IPS-15b (cell line): ENCODE data around the gene GNA12.
A peak's percentile ranks its signal among the peaks of the same experiment; 100 is the strongest.
"Not testable (repeated sequence)": the region's sequence is repeated elsewhere in the genome, so short reads cannot be mapped to it uniquely, and the experiment has no call there.

Experiments used
- H3K27me3 ChIP-seq: one replicate; pipeline ENCODE4 v1.6.1; 2013; ENCODE audit warnings: low read length; ENCODE audit not compliant: control insufficient read depth, insufficient read depth
- H3K36me3 ChIP-seq: one replicate; pipeline ENCODE4 v1.6.1; 2013; ENCODE audit warnings: low read length; ENCODE audit not compliant: control insufficient read depth, insufficient read depth
- H3K4me1 ChIP-seq: one replicate; pipeline ENCODE4 v1.6.1; 2013; ENCODE audit warnings: mild to moderate bottlenecking, low read length; ENCODE audit not compliant: control insufficient read depth, insufficient read depth
- H3K4me3 ChIP-seq: one replicate; pipeline ENCODE4 v1.5.1; 2013; ENCODE audit warnings: low read depth, low read length
- H3K9ac ChIP-seq: one replicate; pipeline ENCODE4 v1.6.1; 2013; ENCODE audit warnings: low read depth, mild to moderate bottlenecking, low read length
- H3K9me3 ChIP-seq: one replicate; pipeline ENCODE4 v1.6.1; 2013; ENCODE audit warnings: mild to moderate bottlenecking, low read length; ENCODE audit not compliant: control insufficient read depth, insufficient read depth

GNA12 gene

DNA sequence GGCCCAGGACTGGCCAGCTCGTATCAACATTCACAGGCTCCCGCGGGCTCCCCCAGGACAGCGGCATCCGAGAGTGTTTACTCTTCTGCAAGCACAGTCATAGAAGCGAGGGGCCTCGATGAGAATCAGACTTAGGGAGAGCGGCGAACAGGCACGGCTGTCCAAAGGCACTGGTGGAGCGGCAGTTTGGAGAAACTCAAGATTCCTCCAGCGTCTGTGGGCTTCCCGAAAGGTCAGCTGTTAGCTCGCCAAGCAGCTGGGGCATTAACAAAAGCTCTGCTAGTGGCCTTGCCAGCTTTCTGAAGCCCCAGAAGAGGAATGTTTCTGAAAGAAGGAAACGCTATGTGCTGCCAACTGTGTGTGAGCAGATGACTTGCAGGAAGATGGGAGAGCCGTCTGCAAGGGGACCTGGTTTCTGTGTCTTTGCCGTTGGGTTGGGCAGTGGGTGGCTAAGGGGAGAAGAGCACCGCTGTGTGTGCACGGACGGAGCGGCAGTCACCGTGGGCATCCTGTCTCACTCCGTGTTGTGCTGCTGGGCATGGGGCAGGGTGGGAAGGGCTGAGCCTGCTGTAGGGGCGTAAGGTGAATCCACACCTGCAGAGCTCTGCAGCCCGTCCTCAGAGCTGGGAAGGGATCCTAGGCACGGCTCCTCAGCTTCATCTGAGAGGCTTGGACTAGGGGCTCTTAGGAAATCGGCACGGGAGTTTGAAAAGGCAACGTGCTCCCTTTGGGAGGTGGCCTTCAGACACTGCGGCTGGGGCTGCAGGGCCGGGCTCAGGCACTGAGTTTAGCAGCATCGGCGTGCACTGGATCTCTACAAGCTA, 114.0 kb downstream of the GNA12 start:
- Histone ChIP-seq H3K9ac (peak overlapping the region; percentile 54), H3K36me3 (peaks cover 25% of the 10 kb centered on the region), H3K4me1 (no peaks in the 10 kb centered on the region), H3K4me3 (no peak overlapping the region), H3K9me3 (no peaks in the 10 kb centered on the region), H3K27me3 (no peaks in the 10 kb centered on the region)

DNA sequence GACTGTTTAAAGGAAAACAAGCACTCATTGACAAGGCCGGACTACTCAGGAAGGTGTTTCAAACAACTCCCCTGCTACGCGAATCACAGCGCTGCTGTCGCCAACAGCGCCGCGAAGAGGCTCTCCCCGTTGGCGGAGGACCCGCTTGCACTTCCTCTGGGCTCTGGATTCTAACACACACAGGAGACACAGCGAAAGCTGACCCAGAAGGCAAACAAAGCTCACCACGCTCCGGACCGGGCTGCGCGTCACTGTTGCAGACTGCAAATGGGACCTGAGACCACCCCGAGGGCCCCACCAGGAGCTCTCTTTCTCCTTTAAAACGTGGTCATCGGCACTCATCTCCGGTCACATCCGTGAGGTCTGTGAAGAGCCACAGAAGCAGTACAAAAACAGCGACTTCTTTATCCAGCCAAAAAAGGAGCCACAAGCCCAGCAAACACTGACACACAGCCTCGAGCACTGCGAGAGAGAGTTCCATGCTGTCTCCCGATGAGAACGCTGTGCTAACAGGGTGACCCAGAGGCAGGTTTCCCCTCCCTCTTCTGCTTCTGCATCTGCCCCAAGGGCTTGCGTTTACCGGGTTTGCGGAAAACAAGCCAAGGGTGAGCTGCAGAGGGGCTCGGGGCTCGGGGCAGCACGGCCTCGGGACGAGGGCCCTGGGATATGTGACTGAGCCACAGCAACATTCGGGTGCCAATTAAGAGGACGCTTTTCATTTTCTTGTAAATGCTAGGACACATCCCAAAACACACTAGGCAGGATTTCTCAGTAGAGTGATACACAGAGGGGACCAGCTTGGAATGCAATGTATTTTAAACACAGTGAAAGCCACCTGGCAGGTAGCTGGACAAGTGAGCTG, 114.8 kb downstream of the GNA12 start:
- Histone ChIP-seq H3K36me3 (peaks cover 25% of the 10 kb centered on the region), H3K4me1 (no peaks in the 10 kb centered on the region), H3K4me3 (no peak overlapping the region), H3K27me3 (no peaks in the 10 kb centered on the region), H3K9me3 (no peaks in the 10 kb centered on the region), H3K9ac (no peak overlapping the region)

DNA sequence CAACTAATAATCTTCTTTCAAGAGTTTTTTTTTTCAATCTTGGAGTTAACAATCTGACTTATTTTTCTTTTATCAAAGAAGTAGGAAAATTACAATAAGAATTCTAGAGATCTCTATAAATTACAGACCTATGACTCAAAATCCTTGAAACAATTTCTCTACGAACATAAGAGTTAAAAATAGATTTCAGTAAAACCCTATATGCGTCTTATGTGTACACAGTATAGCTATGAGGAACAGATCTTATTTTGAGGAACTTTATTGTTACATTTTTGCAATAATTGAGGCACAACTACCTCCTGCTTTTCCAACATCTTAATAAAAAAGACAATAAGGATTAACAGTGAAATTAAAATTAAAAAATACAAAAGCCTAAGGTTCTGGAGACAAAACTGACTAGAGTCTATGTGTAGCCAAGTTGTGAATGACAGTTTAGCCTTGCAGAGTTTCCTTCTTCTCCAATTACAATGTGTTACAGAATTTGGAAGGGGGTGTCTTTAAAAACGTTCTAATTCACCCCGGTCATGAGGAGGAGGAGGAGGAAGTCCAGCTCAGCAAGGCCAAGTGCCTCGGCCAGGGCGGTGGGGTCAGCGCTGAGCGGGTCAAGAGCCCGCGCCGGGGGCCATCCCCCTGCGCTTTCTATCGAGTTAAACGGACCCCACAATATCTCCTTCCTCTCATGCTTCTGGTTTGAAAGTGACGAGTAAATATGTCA, 115.6 kb downstream of the GNA12 start:
- Histone ChIP-seq H3K36me3 (peaks cover 25% of the 10 kb centered on the region), H3K4me3 (no peak overlapping the region), H3K27me3 (no peaks in the 10 kb centered on the region), H3K9ac (no peak overlapping the region), H3K4me1 (no peaks in the 10 kb centered on the region), H3K9me3 (no peaks in the 10 kb centered on the region)

GRCh38 chr7:2727206-2727605, 116.9 kb downstream of the GNA12 start:
- peaks cover 25% of the 10 kb centered on the region for H3K36me3 ChIP-seq
- H3K27me3 ChIP-seq, H3K4me3 ChIP-seq: not testable (repeated sequence)

GRCh38 chr7:2726316-2727018, 117.6 kb downstream of the GNA12 start:
- peaks cover 25% of the 10 kb centered on the region for H3K36me3 ChIP-seq
- no peaks in the 10 kb centered on the region for H3K4me1 ChIP-seq
- no peak overlapping the region for H3K9ac ChIP-seq
- H3K27me3 ChIP-seq = no peaks in the 10 kb centered on the region
- H3K4me3 ChIP-seq = no peak overlapping the region
- no peaks in the 10 kb centered on the region for H3K9me3 ChIP-seq

More at GRCh38 chr7:2727206-2727605, 116.9 kb downstream of the GNA12 start:
- not testable (repeated sequence) for H3K9me3 ChIP-seq, H3K4me1 ChIP-seq, H3K9ac ChIP-seq

GRCh38 chr7:2725178-2726105, 118.7 kb downstream of the GNA12 start:
- no peak overlapping the region for H3K9ac ChIP-seq
- H3K9me3 ChIP-seq = no peaks in the 10 kb centered on the region
- H3K36me3 ChIP-seq = peaks cover 20% of the 10 kb centered on the region
- no peaks in the 10 kb centered on the region for H3K27me3 ChIP-seq
- H3K4me1 ChIP-seq = no peaks in the 10 kb centered on the region
- no peak overlapping the region for H3K4me3 ChIP-seq

- Histone ChIP-seq H3K36me3 (peaks cover 16% of the 10 kb centered on the region), H3K4me3 (no peak overlapping the region), H3K9me3 (no peaks in the 10 kb centered on the region), H3K4me1 (no peaks in the 10 kb centered on the region), H3K27me3 (no peaks in the 10 kb centered on the region), H3K9ac (no peak overlapping the region)
Measured at GRCh38 chr7:2724453-2725177, 119.5 kb downstream of the GNA12 start.

DNA sequence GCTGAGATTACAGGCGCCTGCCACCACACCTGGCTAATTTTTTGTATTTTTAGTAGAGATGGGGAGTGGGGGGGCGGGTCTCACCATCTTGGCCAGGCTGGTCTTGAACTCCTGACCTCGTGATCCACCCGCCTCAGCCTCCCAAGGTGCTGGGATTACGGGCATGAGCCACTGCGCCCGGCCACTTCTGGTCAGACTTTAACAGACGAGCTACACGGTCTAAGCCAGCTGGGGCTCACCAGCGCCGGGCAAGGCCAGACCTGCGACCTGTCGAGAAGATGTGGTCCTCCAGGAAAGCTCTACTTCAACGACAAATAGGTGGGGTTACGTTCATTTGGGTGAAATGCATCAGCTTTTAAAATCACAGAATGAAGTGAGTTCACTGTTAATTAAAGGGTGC, 120.1 kb downstream of the GNA12 start:
- not testable (repeated sequence) for H3K27me3 ChIP-seq, H3K4me1 ChIP-seq, H3K9ac ChIP-seq, H3K4me3 ChIP-seq, H3K9me3 ChIP-seq
- peaks cover 12% of the 10 kb centered on the region for H3K36me3 ChIP-seq

- Histone ChIP-seq H3K27me3 (no peaks in the 10 kb centered on the region), H3K36me3 (peaks cover 12% of the 10 kb centered on the region), H3K4me1 (no peaks in the 10 kb centered on the region), H3K9me3 (no peaks in the 10 kb centered on the region), H3K9ac (no peak overlapping the region), H3K4me3 (no peak overlapping the region)
Measured at GRCh38 chr7:2723138-2723850, 120.8 kb downstream of the GNA12 start.

DNA sequence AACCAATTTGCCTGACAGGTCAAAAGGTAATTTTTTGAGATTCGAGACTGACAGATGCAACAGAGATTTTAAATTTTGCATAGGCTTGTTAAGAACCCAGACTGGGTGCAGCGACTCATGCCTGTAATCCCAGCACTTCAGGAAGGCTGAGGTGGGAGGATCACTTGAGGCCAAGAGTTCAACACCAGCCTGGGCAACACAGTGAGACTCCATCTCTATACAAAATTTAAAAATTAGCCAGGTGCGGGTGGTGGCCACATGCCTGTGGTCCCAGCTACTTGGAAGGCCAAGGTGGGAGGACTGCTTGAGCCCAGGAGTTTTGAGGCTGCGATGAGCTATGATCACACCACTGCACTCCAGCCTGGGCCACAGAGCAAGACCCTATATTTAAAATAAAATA, 121.5 kb downstream of the GNA12 start:
- H3K27me3 ChIP-seq = no peaks in the 10 kb centered on the region
- no peaks in the 10 kb centered on the region for H3K4me1 ChIP-seq
- no peak overlapping the region for H3K9ac ChIP-seq
- peaks cover 19% of the 10 kb centered on the region for H3K36me3 ChIP-seq
- no peaks in the 10 kb centered on the region for H3K9me3 ChIP-seq
- no peak overlapping the region for H3K4me3 ChIP-seq
